ENCODE results near the gene TMED1.

GRCh38 chr19:10830370-10830769, 5.6 kb downstream of the TMED1 start:
- TF ChIP-seq CTCF (conservative IDR thresholded peaks at IDR 0.05 in 1 of 2, IDR thresholded peaks at IDR 0.05 in 1 of 2; ENCODE audit: low read depth in 1 of 2, low read length in 2 of 2) (no peak), EZH2 (IDR thresholded peaks at IDR 0.05; ENCODE audit: low read length, missing control alignments) (no peak)
